Esophagus muscularis mucosa (tissue), 4 donors: ENCODE results near the gene FLNA.

Source experiments
- EP300 ChIP-seq: sonication (generic); formaldehyde crosslinking; IDR thresholded peaks from one replicate; pipeline ENCODE4 v1.6.1; 2017; ENCODE audit warnings: antibody characterized with exemption
- POLR2A ChIP-seq: fragments of 450-650 bp; IDR thresholded peaks from one replicate; pipeline ENCODE4 v1.6.1; 2017; ENCODE audit warnings: antibody characterized with exemption, moderate library complexity, mild to moderate bottlenecking, low read depth
- POLR2AphosphoS5 ChIP-seq, 2 donors: sonication (generic); formaldehyde crosslinking; IDR thresholded peaks; one replicate each; pipeline ENCODE4 v1.6.1; 2017; ENCODE audit warnings: antibody characterized with exemption in 2 of 2
- TF ChIP-seq, protein P1 (sequence below), 3 experiments: fragments of 200-600 bp in 2 of 3; fragments of 450-650 bp in 1 of 3; sonication (generic) in 2 of 3; IDR thresholded peaks; one replicate each; pipeline ENCODE4 v1.5.1; 2017 to 2019; ENCODE audit warnings: antibody characterized with exemption in 3 of 3, mild to moderate bottlenecking in 2 of 3, moderate library complexity in 1 of 3

DNA sequence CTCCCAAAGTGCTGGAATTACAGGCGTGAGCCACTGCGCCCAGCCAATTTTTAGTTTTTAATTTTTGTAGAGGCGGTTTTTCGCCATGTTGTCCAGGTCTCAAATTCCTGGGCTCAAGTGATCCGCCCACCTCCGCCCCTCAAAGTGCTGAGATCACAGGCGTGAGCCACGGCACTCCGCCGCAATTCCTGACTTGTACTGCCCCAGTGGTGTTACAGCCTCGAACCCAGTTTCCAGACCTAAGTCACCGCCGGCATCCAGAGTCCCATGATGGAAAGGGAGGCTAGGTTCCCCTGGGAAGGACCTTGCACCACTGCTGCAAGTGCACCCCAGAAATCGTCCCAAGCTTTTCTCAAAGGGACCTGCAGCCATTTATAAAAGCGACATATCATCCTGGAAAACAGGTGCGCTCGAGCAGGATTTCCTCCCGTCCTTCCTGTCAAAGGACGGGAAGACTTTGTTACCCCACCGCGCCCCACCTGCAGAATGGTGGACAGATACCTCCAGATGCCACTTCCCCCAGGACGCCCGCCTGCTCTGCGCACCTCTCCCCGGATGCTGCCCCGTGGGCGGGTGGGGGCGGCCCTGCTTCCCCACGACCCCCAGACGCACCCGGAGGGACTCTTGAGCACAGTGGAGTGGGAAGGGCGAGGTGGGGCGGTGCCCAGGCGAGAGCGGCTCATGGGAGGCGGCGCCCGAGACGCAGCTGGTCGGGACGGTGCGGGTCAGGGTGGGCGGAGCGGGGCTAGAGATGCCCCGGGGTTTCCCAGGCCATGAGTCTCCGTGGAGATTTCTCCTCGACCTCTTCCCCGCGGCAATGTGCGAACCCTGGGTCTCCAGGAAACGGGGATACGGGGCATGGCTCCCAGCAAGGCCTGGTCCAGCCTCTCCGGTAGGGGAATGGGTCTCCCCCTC lies 22.8 kb upstream of the FLNA start:
- TF ChIP-seq POLR2A (peak; percentile 55), POLR2AphosphoS5 (IDR thresholded peaks at IDR 0.05) (peak; percentile 4 to 44), EP300 (no peak)
- TF ChIP-seq, protein P1, sequence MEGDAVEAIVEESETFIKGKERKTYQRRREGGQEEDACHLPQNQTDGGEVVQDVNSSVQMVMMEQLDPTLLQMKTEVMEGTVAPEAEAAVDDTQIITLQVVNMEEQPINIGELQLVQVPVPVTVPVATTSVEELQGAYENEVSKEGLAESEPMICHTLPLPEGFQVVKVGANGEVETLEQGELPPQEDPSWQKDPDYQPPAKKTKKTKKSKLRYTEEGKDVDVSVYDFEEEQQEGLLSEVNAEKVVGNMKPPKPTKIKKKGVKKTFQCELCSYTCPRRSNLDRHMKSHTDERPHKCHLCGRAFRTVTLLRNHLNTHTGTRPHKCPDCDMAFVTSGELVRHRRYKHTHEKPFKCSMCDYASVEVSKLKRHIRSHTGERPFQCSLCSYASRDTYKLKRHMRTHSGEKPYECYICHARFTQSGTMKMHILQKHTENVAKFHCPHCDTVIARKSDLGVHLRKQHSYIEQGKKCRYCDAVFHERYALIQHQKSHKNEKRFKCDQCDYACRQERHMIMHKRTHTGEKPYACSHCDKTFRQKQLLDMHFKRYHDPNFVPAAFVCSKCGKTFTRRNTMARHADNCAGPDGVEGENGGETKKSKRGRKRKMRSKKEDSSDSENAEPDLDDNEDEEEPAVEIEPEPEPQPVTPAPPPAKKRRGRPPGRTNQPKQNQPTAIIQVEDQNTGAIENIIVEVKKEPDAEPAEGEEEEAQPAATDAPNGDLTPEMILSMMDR (IDR thresholded peaks at IDR 0.05) = no peak
